Ishikawa (cell line): ENCODE measurements around the gene TACC2.

Source experiments
- CEBPB ChIP-seq: IDR thresholded peaks from 2 replicates; pipeline ENCODE4 v1.6.1; 2012
- CREB1 ChIP-seq: IDR thresholded peaks from 2 replicates; pipeline ENCODE4 v1.6.1; 2012; ENCODE audit warnings: low read depth
- EGR1 ChIP-seq: IDR thresholded peaks from 2 replicates; pipeline ENCODE4 v1.6.1; 2012
- EP300 ChIP-seq: IDR thresholded peaks from 2 replicates; pipeline ENCODE4 v1.6.1; 2012; ENCODE audit warnings: borderline replicate concordance
- FOXM1 ChIP-seq: IDR thresholded peaks from 2 replicates; pipeline ENCODE4 v1.6.1; 2012; ENCODE audit warnings: low read depth, borderline replicate concordance
- MAX ChIP-seq: IDR thresholded peaks from 2 replicates; pipeline ENCODE4 v1.6.1; 2012
- NFIC ChIP-seq: IDR thresholded peaks from 2 replicates; pipeline ENCODE4 v1.6.1; 2012
- RAD21 ChIP-seq: IDR thresholded peaks from 2 replicates; pipeline ENCODE4 v1.6.1; 2012; ENCODE audit warnings: low read depth
- TAF1 ChIP-seq: IDR thresholded peaks from 2 replicates; pipeline ENCODE4 v1.6.1; 2012; ENCODE audit warnings: low read depth, mild to moderate bottlenecking
- TCF12 ChIP-seq: IDR thresholded peaks from 2 replicates; pipeline ENCODE4 v1.6.1; 2012; ENCODE audit warnings: low read depth
- TEAD4 ChIP-seq: IDR thresholded peaks from 2 replicates; pipeline ENCODE4 v1.6.1; 2012
- YY1 ChIP-seq: IDR thresholded peaks from 2 replicates; pipeline ENCODE4 v1.6.1; 2012; ENCODE audit warnings: low read depth
- ZBTB7A ChIP-seq: IDR thresholded peaks from 2 replicates; pipeline ENCODE4 v1.6.1; 2012; ENCODE audit warnings: low read depth
- TF ChIP-seq, protein P1 (sequence below): IDR thresholded peaks from 2 replicates; pipeline ENCODE4 v1.6.1; 2012; ENCODE audit warnings: low read depth, mild to moderate bottlenecking
- TF ChIP-seq, protein P2 (sequence below): IDR thresholded peaks from 2 replicates; pipeline ENCODE4 v1.6.1; 2012

TACC2 gene

GRCh38 chr10:122021379-122021778 lies 32.4 kb downstream of the TACC2 start:
- TF ChIP-seq TEAD4 (no peak), NFIC (no peak), YY1 (no peak), CREB1 (no peak)

DNA sequence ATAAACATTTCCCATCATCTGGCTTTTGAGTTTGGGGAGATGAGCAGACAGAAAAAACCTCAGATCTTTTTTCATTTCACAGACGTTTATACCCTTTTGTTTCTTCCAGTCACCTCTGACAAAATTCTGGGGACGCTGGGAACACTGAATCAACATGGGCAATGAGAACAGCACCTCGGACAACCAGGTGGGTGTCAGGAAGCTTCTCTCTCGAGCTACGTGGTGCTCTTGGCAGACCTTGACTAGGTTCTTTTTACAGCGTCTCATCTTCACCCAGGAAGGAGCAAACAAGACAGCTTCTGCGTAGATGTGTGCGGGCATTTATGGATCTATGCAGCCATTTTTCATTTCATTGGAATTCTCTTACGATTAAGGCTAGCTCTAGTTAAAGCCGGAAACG lies 32.9 kb downstream of the TACC2 start:
- TF ChIP-seq CREB1 (no peak), TEAD4 (no peak), CEBPB (no peak), EGR1 (no peak), YY1 (no peak)
- TF ChIP-seq, protein P1, sequence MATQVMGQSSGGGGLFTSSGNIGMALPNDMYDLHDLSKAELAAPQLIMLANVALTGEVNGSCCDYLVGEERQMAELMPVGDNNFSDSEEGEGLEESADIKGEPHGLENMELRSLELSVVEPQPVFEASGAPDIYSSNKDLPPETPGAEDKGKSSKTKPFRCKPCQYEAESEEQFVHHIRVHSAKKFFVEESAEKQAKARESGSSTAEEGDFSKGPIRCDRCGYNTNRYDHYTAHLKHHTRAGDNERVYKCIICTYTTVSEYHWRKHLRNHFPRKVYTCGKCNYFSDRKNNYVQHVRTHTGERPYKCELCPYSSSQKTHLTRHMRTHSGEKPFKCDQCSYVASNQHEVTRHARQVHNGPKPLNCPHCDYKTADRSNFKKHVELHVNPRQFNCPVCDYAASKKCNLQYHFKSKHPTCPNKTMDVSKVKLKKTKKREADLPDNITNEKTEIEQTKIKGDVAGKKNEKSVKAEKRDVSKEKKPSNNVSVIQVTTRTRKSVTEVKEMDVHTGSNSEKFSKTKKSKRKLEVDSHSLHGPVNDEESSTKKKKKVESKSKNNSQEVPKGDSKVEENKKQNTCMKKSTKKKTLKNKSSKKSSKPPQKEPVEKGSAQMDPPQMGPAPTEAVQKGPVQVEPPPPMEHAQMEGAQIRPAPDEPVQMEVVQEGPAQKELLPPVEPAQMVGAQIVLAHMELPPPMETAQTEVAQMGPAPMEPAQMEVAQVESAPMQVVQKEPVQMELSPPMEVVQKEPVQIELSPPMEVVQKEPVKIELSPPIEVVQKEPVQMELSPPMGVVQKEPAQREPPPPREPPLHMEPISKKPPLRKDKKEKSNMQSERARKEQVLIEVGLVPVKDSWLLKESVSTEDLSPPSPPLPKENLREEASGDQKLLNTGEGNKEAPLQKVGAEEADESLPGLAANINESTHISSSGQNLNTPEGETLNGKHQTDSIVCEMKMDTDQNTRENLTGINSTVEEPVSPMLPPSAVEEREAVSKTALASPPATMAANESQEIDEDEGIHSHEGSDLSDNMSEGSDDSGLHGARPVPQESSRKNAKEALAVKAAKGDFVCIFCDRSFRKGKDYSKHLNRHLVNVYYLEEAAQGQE, result no peak
- TF ChIP-seq, protein P2, sequence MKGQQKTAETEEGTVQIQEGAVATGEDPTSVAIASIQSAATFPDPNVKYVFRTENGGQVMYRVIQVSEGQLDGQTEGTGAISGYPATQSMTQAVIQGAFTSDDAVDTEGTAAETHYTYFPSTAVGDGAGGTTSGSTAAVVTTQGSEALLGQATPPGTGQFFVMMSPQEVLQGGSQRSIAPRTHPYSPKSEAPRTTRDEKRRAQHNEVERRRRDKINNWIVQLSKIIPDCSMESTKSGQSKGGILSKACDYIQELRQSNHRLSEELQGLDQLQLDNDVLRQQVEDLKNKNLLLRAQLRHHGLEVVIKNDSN, result no peak

DNA sequence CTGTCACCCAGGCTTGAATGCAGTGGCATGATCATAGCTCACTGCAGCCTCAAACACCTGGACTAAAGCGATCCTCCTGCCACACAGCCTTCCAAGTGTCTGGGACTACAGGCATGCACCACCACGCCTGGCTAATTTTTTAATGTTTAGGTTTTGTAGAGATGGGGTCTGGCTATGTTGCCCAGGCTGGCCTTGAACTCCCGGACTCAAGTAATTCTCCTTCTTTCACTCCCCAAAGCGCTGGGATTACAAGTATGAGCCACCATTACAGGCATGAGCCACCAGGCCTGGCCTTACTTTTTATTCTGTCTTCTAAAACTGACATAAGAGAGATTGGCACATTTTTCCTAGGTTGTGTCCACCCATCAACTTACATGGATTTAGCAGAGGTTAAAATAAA lies 33.3 kb downstream of the TACC2 start:
- TF ChIP-seq YY1 (no peak), TEAD4 (no peak), TAF1 (no peak), RAD21 (no peak), TCF12 (no peak), EP300 (no peak), ZBTB7A (no peak), MAX (no peak), EGR1 (no peak), NFIC (no peak), CEBPB (no peak), FOXM1 (no peak)
- TF ChIP-seq, protein P2, result no peak

GRCh38 chr10:122029499-122030199 lies 40.7 kb downstream of the TACC2 start:
- no peak for TF ChIP-seq ZBTB7A
- no peak for TF ChIP-seq YY1
- TF ChIP-seq RAD21, result peak; percentile 25; the same call in 1 of the 2 replicates
- TF ChIP-seq CEBPB, result no peak
- TF ChIP-seq, protein P1, result no peak

DNA sequence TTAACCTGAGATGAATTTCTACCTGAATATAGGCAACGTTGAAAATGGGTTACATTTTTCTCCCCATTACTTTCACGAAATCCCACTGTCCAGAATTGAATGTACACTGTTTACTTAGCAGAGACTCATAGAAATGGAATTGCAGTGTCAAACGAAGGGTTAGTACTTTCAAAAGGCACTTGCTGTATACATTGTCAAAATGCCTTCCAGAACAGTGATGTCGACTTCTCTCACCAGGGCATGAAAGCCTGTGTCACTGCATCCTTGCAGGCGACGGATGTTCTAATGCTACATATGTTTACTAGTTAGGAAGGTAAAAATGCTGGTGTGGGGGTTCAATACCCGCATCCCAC lies 41.2 kb downstream of the TACC2 start:
- TF ChIP-seq MAX (no peak), ZBTB7A (no peak), YY1 (no peak), TAF1 (no peak), TCF12 (no peak), FOXM1 (no peak), CREB1 (no peak), RAD21 (no peak), TEAD4 (no peak), EP300 (no peak), NFIC (no peak), EGR1 (no peak), CEBPB (no peak)
- TF ChIP-seq, protein P1, result no peak
- TF ChIP-seq, protein P2, result no peak
